ENCODE results near the gene ZNF585A.
"Not testable (repeated sequence)": the region's sequence is repeated elsewhere in the genome, so short reads cannot be mapped to it uniquely, and the experiment has no call there.

ZNF585A gene

GRCh38 chr19:37172368-37173366 lies at the start of gene ZNF585A:
Gene ZNF585A, minus strand, starts transcription at chr19:37172695. Its CDS starts 2,785 bp downstream, at chr19:37169910.
- peak; percentile 83 for DNase-seq

- DNase-seq: no peak
These were observed 48.6 kb upstream of the ZNF585A start for GRCh38 chr19:37221136-37221535.

GRCh38 chr19:37220383-37220782 lies 47.9 kb upstream of the ZNF585A start:
- no peak for DNase-seq

DNA sequence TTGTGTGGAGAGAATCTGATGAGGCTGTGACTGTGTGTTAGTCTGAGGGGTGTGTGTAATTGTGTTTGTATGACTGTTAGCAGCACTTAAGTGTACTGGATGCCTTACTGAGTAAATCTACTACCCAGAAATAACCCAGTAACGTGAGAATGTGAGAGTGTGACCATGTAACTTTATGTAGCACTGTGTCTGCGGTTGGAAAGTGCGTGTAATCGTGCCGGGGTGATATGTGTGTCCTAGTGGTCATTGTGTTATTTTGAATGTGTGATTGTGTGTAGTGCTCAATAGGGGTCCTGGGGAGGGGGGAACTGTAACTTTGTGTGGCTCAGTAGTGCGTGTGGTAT lies 46.1 kb upstream of the ZNF585A start:
- no peak for DNase-seq

DNA sequence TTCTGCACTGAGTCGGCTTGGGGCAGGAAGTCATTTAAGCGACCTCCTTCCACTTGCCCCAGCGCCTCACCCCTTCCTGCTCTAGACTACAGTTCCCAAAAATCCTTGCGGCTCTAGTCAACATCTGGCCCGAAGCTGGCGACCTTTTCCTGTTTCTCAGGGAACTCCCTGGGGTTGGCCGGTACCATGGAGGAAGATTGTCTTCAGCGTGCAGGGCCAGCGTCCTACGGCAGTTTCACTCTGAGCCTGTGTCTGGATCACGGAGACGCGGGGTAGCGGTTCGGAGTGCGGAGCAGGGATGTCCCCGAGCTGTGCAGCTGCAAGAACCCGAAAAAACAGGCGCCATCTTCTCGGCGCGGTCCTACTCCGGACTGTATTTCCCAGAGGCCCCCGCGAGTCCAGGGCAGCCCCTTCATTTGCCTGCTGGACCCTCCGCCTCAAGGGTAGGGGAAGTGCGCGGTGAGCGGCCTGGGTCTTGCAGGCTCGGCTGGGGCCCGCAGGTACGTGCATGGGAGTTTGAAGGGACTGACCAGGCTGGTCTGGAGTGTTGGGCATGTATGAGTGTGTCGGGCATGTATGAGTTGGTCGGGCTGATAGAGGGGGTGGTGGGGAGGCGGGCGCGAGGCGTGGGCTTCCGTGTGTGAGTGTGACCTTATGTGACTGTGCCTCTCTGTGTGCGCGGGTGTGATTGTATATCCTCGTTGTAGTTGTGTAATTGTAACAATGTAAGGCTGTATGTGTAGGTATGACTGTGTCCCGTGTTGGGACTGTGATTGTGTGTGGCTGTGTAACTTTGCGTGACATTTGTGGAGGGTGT lies 45.5 kb upstream of the ZNF585A start, which contains the start of gene ZNF383:
ZNF383 (plus strand) TSS at position 440 of the 817 bp plus-strand sequence. CDS start 12,240 bp downstream, outside the sequence.
- peak; percentile 70 for DNase-seq

DNA sequence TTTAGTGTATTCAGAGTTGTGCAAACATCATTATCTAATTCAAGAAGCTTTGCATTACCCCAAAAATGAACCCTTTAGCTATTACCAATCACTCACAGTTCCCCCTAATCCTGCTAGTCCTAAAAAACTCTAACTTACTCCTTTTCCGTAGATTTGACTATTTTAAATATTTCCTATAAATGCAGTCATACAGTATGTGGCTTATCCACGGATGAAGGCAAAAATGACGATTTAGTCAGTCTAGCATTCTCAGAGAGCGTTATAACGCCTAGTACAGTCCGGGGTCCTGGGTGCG lies 44.9 kb upstream of the ZNF585A start:
- DNase-seq: no peak

- DNase-seq: no peak
These were observed 25.3 kb upstream of the ZNF585A start for GRCh38 chr19:37197768-37198167.

DNA sequence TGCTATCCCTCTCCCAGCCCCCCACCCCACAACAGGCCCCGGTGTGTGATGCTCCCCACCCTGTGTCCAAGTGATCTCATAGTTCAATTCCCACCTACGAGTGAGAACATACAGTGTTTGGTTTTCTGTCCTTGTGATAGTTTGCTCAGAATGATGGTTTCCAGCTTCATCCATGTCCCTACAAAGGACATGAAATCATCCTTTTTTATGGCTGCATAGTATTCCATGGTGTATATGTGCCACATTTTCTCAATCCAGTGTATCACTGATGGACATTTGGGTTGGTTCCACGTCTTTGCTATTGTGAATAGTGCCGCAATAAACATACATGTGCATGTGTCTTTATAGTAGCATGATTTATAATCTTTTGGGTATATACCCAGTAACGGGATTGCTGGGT lies 24.6 kb upstream of the ZNF585A start:
- not testable (repeated sequence) for DNase-seq

DNA sequence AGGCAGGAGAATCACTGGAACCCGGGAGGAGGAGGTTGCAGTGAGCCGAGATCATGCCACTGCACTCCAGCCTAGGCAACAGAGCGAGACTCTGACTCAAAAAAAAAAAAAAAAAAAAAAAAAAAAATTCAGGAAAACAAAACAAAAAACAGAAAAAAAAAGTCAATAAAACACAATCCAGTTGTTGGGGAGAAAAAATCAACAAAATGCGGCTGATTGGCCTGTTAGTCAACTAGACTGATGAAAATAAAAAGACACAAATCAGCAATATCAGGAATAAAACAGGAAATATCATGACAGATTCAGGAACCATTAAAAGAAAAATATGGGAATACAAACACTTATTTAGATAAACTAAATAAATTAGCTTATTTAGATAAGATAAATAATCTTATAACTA lies 22.8 kb upstream of the ZNF585A start:
- DNase-seq: not testable (repeated sequence)

GRCh38 chr19:37186071-37186470 lies 13.6 kb upstream of the ZNF585A start:
- not testable (repeated sequence) for DNase-seq

- no peak for DNase-seq
These were observed 6.9 kb downstream of the ZNF585A start for GRCh38 chr19:37165635-37166034.

DNA sequence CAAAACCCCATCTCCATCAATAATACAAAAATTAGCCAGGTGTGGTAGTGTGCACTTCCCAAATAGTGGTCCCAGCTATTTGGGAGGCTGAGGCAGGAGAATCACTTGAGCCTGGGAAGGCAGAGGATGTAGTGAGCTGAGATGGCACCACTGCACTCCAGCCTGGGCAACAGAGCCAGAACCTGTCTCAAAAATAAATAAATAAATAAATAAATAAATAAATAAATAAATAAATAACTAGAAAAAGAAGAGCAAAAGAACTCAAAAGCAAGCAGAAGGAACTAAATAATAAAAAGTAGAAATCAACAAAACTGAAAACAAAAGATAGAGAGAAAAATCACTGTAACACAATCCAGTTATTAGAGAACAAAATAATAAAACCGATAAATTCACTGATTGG lies 12.3 kb downstream of the ZNF585A start:
- no peak for DNase-seq

DNA sequence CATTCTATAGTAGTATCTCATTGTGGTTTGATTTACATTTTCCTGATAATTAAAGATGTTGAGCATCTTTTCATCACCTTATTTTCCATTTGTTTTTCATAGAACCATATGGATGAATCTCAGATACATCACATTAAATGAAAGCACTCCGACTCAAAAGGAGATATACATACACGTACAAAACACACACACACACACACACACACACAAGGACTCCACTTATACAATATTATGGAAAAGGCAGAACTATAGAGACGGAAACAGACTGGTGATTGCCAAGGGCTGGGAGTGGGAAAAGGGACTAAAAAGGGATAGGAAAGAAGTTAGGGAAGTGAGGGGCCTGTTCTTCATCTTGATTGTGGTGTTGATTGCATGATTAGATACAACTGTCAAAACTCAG lies 24.3 kb downstream of the ZNF585A start:
- DNase-seq: no peak

DNA sequence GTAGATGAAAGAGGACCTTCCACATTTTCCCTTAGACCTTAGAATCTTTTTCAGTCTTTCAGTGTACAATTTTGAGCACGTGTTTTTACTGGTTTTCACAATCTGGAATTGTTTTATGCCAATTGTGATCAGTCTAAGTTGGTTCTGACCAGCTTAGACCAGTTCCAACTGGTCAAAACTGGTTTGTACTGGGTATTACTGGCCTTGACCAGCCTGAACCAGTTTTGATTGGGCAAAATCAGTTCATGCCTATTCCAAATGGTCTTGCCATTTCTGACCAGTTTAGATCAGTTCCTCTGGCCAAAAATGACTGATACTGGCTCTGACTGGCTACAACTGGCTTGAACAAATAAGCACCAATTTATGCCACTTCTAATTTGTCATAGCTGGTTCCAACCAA lies 36.4 kb downstream of the ZNF585A start:
- no peak for DNase-seq

DNA sequence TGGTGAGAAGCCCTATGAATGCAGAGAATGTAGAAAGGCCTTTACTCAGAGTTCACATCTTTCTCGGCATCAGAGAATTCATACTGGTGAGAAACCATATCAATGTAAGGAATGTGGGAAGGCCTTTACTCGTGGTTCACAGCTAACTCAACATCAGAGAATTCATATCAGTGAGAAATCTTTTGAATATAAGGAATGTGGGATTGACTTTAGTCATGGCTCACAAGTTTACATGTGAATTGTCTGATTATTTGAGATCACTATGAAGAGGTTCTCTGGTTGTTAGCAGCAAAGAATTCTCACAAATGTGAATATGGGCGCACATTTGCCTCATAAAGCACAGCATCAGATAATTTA lies 43.7 kb downstream of the ZNF585A start:
- DNase-seq: no peak

DNA sequence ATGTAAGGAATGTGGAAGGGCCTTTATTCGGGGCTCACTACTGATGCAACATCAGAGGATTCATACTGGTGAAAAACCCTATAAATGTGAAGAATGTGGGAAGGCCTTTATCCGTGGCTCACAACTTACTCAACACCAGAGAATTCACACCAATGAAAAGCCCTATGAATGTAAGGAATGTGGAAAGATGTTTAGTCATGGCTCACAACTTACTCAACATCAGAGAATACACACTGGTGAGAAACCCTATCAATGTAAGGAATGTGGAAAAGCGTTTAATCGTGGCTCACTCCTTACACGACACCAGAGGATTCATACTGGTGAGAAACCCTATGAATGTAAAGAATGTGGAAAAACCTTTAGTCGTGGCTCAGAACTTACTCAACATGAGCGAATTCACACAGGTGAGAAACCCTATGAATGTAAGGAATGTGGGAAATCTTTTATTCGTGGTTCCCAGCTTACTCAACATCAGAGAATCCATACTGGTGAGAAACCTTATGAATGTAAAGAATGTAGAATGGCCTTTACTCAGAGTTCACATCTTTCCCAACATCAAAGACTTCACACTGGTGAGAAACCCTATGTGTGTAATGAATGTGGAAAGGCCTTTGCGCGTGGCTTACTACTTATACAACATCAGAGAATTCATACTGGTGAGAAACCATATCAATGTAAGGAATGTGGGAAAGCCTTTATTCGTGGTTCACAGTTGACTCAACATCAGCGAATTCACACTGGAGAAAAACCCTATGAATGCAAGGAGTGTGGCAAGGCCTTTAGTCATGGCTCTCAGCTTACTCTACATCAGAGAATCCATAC lies 44.3 kb downstream of the ZNF585A start:
- no peak for DNase-seq

GRCh38 chr19:37122093-37122492 lies 50.4 kb downstream of the ZNF585A start:
- DNase-seq: not testable (repeated sequence)

GRCh38 chr19:37114001-37114400 lies 58.5 kb downstream of the ZNF585A start:
- no peak for DNase-seq

DNA sequence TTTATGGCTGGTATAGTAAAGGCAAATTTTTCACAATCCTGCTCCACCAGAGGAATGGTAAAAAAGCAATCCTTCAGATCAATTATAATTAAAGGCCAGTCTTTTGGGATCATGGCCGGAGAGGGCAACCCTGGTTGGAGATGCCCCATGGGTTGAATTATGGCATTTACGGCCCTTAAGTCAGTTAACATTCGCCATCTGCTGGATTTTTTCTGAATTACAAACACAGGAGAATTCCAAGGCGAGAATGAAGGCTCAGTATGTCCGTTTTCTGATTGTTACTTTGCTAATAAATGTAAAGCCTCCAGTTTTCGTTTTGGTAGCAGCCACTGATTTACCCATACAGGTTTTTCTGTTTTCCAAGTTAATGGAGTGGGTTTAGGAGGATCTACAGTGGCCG lies 60.7 kb downstream of the ZNF585A start:
- not testable (repeated sequence) for DNase-seq

GRCh38 chr19:37104135-37104534 lies 68.4 kb downstream of the ZNF585A start:
- DNase-seq: not testable (repeated sequence)

- no peak for DNase-seq
These were observed 73.9 kb downstream of the ZNF585A start for GRCh38 chr19:37098570-37098969.

DNA sequence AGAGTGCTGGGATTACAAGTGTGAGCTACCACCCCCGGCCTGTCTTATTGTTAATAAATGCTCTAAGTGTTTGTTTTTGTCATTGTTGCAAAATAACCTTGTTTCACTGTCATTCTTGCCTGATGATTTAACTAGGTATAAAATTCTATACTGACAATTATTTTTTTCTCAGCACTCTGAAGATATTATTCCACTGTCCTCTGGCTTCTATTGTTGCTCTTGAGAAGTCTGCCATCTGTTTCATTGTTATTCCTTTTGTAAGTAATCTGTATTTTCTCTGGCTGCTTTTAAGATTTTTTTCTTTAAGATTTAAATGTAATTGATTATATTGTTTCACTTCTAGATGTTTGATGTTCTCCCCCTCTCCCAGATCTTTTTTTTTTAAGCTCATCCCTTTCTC lies 76.6 kb downstream of the ZNF585A start:
- no peak for DNase-seq

All from activated T-cell treated with anti-CD3 and anti-CD28 coated beads for 4 hours (primary cell).